SW480 (cell line): Measurements from ENCODE around the gene SDK1.
A peak's percentile ranks its signal among the peaks of the same experiment; 100 is the strongest.
"Not testable (repeated sequence)": the region's sequence is repeated elsewhere in the genome, so short reads cannot be mapped to it uniquely, and the experiment has no call there.

Experiments used
- DNase-seq: peaks from one replicate; pipeline ENCODE4 v3.0.0-alpha.2; 2016; ENCODE audit warnings: low spot score

The SDK1 gene

GRCh38 chr7:3916146-3916545 lies 615.1 kb downstream of the SDK1 start:
- DNase-seq, result no peak

- no peak for DNase-seq
These were observed 616.4 kb downstream of the SDK1 start for GRCh38 chr7:3917436-3917835.

- DNase-seq, result no peak
These were observed 617.5 kb downstream of the SDK1 start for GRCh38 chr7:3918576-3918975.

GRCh38 chr7:3922175-3922635 lies 621.2 kb downstream of the SDK1 start:
- peak; percentile 55 for DNase-seq

- DNase-seq, result no peak
These were observed 622.4 kb downstream of the SDK1 start for GRCh38 chr7:3923307-3923918.

GRCh38 chr7:3924277-3924676 lies 623.2 kb downstream of the SDK1 start:
- DNase-seq, result no peak

- no peak for DNase-seq
These were observed 626.5 kb downstream of the SDK1 start for GRCh38 chr7:3927446-3928110.

- DNase-seq, result peak; percentile 21
These were observed 627.9 kb downstream of the SDK1 start for GRCh38 chr7:3928727-3929515.

- DNase-seq, result no peak
These were observed 630.8 kb downstream of the SDK1 start for GRCh38 chr7:3931843-3932242.

- no peak for DNase-seq
These were observed 636.1 kb downstream of the SDK1 start for GRCh38 chr7:3937146-3937545.

GRCh38 chr7:3937605-3938004 lies 636.6 kb downstream of the SDK1 start:
- DNase-seq, result no peak

- not testable (repeated sequence) for DNase-seq
These were observed 640.7 kb downstream of the SDK1 start for GRCh38 chr7:3941706-3942105.

- no peak for DNase-seq
These were observed 641.2 kb downstream of the SDK1 start for GRCh38 chr7:3942276-3942675.

- DNase-seq, result no peak
These were observed 642.0 kb downstream of the SDK1 start for GRCh38 chr7:3942816-3943745.

- DNase-seq, result no peak
These were observed 642.9 kb downstream of the SDK1 start for GRCh38 chr7:3943779-3944520.

GRCh38 chr7:3949242-3949640 lies 648.2 kb downstream of the SDK1 start:
- DNase-seq, result no peak

- no peak for DNase-seq
These were observed 649.2 kb downstream of the SDK1 start for GRCh38 chr7:3950249-3950648.

- no peak for DNase-seq
These were observed 650.4 kb downstream of the SDK1 start for GRCh38 chr7:3951316-3952055.

- DNase-seq, result no peak
These were observed 652.1 kb downstream of the SDK1 start for GRCh38 chr7:3953133-3953532.

GRCh38 chr7:3953946-3954345 lies 652.9 kb downstream of the SDK1 start:
- no peak for DNase-seq

GRCh38 chr7:3955026-3955425 lies 654.0 kb downstream of the SDK1 start:
- DNase-seq, result no peak
